ENCODE measurements around the gene ARHGAP24.
A peak's percentile ranks its signal among the peaks of the same experiment; 100 is the strongest.

ARHGAP24 gene

DNA sequence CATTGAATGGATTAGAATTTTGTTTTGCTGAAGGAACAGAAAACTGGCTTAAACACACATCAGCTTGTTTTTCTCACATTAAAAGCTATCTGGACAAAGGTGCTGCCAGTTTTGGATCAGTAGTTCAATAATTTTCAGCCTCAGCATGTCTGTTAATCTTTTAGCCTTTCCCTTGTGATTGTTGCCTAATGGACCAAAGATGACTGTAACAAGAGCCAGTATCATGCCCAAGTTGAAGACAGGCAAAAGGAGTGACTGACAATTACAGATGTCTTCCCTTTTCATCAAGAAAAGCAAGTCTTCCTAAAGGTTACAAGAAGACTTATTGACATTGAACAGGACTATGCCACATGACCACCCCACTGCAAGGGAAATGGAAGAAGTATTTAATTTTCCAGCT, 465.2 kb downstream of the ARHGAP24 start:
- no peaks in the 10 kb centered on the region for H3K79me2 ChIP-seq (ENCODE audit: control insufficient read depth, insufficient read depth, low read length)
- H3K36me3 ChIP-seq (ENCODE audit: control insufficient read depth, insufficient read depth, low read length): no peaks in the 10 kb centered on the region
- H3K27me3 ChIP-seq (ENCODE audit: insufficient read depth, low read length, poor library complexity): no peaks in the 10 kb centered on the region
- no peak for DNase-seq
- no peak overlapping the region for H3K4me2 ChIP-seq (ENCODE audit: low read length)
- H4K5ac ChIP-seq (ENCODE audit: low read length): no peak overlapping the region
- H4K8ac ChIP-seq (ENCODE audit: low read depth, low read length): no peak overlapping the region
- H3K56ac ChIP-seq (ENCODE audit: low read length): no peak overlapping the region
- no peaks in the 10 kb centered on the region for H3K79me1 ChIP-seq (ENCODE audit: low read length)
- H3K4ac ChIP-seq (ENCODE audit: low read depth, low read length): no peak overlapping the region
- no peak overlapping the region for H3K27ac ChIP-seq (ENCODE audit: low read depth, low read length)
- no peak overlapping the region for H3K23ac ChIP-seq (ENCODE audit: low read length)
- no peaks in the 10 kb centered on the region for H3K4me1 ChIP-seq (ENCODE audit: control insufficient read depth, low read depth, low read length)
- no peak overlapping the region for H3K9ac ChIP-seq (ENCODE audit: low read length)
- H2BK15ac ChIP-seq (replicated peaks; ENCODE audit: low read depth): no peak overlapping the region
- no peak overlapping the region for H2AK5ac ChIP-seq (ENCODE audit: low read length)
- no peak overlapping the region for H3K18ac ChIP-seq (ENCODE audit: low read length)
- no peak overlapping the region for H2BK120ac ChIP-seq (ENCODE audit: low read depth, low read length)
- no peak overlapping the region for H3K4me3 ChIP-seq (ENCODE audit: low read length)
- no peak overlapping the region for H2BK5ac ChIP-seq (ENCODE audit: low read length)

DNA sequence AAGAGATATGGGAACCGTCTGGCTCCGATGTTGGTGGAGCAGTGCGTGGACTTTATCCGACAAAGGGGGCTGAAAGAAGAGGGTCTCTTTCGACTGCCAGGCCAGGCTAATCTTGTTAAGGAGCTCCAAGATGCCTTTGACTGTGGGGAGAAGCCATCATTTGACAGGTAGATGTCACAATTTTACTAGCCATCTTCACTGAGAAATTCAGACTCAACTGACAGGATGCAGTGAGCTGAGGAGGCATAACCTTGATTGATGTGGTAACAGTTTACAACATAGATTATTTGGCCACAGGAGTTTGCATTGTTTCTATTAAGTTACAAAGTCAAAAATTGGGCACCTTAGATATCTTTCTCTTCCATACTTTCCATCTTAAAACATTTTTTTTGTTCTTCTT, 467.2 kb downstream of the ARHGAP24 start:
- no peak overlapping the region for H3K27ac ChIP-seq (ENCODE audit: low read depth, low read length)
- no peak for DNase-seq
- no peak overlapping the region for H3K18ac ChIP-seq (ENCODE audit: low read length)
- no peaks in the 10 kb centered on the region for H3K27me3 ChIP-seq (ENCODE audit: insufficient read depth, low read length, poor library complexity)
- H4K5ac ChIP-seq (ENCODE audit: low read length): no peak overlapping the region
- no peak overlapping the region for H3K23ac ChIP-seq (ENCODE audit: low read length)
- no peak overlapping the region for H3K56ac ChIP-seq (ENCODE audit: low read length)
- H3K9ac ChIP-seq (ENCODE audit: low read length): no peak overlapping the region
- WGBS (ENCODE audit: extremely low coverage, insufficient coverage, low lambda C conversion rate): no CpG with 5 or more reads among the region's 5 CpGs
- no peaks in the 10 kb centered on the region for H3K79me2 ChIP-seq (ENCODE audit: control insufficient read depth, insufficient read depth, low read length)
- no peak overlapping the region for H3K4me3 ChIP-seq (ENCODE audit: low read length)
- no peak overlapping the region for H4K8ac ChIP-seq (ENCODE audit: low read depth, low read length)
- no peaks in the 10 kb centered on the region for H3K36me3 ChIP-seq (ENCODE audit: control insufficient read depth, insufficient read depth, low read length)
- no peaks in the 10 kb centered on the region for H3K4me1 ChIP-seq (ENCODE audit: control insufficient read depth, low read depth, low read length)
- H3K79me1 ChIP-seq (ENCODE audit: low read length): no peaks in the 10 kb centered on the region
- no peak overlapping the region for H3K4me2 ChIP-seq (ENCODE audit: low read length)
- no peak overlapping the region for H2AK5ac ChIP-seq (ENCODE audit: low read length)
- no peak overlapping the region for H2BK15ac ChIP-seq (replicated peaks; ENCODE audit: low read depth)
- H2BK5ac ChIP-seq (ENCODE audit: low read length): no peak overlapping the region
- no peak overlapping the region for H3K4ac ChIP-seq (ENCODE audit: low read depth, low read length)
- H2BK120ac ChIP-seq (ENCODE audit: low read depth, low read length): no peak overlapping the region

- H3K4me2 ChIP-seq (ENCODE audit: low read length): no peak overlapping the region
- no peak overlapping the region for H3K23ac ChIP-seq (ENCODE audit: low read length)
- H3K36me3 ChIP-seq (ENCODE audit: control insufficient read depth, insufficient read depth, low read length): no peaks in the 10 kb centered on the region
- no peak overlapping the region for H3K4ac ChIP-seq (ENCODE audit: low read depth, low read length)
- no peak overlapping the region for H3K27ac ChIP-seq (ENCODE audit: low read depth, low read length)
- H3K4me1 ChIP-seq (ENCODE audit: control insufficient read depth, low read depth, low read length): no peaks in the 10 kb centered on the region
- no peak overlapping the region for H3K56ac ChIP-seq (ENCODE audit: low read length)
- H4K8ac ChIP-seq (ENCODE audit: low read depth, low read length): no peak overlapping the region
- H3K18ac ChIP-seq (ENCODE audit: low read length): no peak overlapping the region
- no peak overlapping the region for H3K9ac ChIP-seq (ENCODE audit: low read length)
- no peak for DNase-seq
- no peak overlapping the region for H3K4me3 ChIP-seq (ENCODE audit: low read length)
- no peak overlapping the region for H2BK120ac ChIP-seq (ENCODE audit: low read depth, low read length)
- H2BK5ac ChIP-seq (ENCODE audit: low read length): no peak overlapping the region
- H3K27me3 ChIP-seq (ENCODE audit: insufficient read depth, low read length, poor library complexity): no peaks in the 10 kb centered on the region
- H3K79me2 ChIP-seq (ENCODE audit: control insufficient read depth, insufficient read depth, low read length): no peaks in the 10 kb centered on the region
- H2AK5ac ChIP-seq (ENCODE audit: low read length): no peak overlapping the region
- H4K5ac ChIP-seq (ENCODE audit: low read length): no peak overlapping the region
- H2BK15ac ChIP-seq (replicated peaks; ENCODE audit: low read depth): no peak overlapping the region
- no peaks in the 10 kb centered on the region for H3K79me1 ChIP-seq (ENCODE audit: low read length)
Measured at GRCh38 chr4:85946821-85947220, 471.9 kb downstream of the ARHGAP24 start.

GRCh38 chr4:85951099-85951498, 476.1 kb downstream of the ARHGAP24 start:
- no peak overlapping the region for H3K23ac ChIP-seq (ENCODE audit: low read length)
- H2BK5ac ChIP-seq (ENCODE audit: low read length): no peak overlapping the region
- no peak overlapping the region for H3K9ac ChIP-seq (ENCODE audit: low read length)
- H3K18ac ChIP-seq (ENCODE audit: low read length): no peak overlapping the region
- H3K56ac ChIP-seq (ENCODE audit: low read length): no peak overlapping the region
- no peaks in the 10 kb centered on the region for H3K79me1 ChIP-seq (ENCODE audit: low read length)
- no peak overlapping the region for H3K27ac ChIP-seq (ENCODE audit: low read depth, low read length)
- DNase-seq: no peak
- no peak overlapping the region for H2AK5ac ChIP-seq (ENCODE audit: low read length)
- no peak overlapping the region for H3K4me3 ChIP-seq (ENCODE audit: low read length)
- H3K4me2 ChIP-seq (ENCODE audit: low read length): no peak overlapping the region
- no peaks in the 10 kb centered on the region for H3K36me3 ChIP-seq (ENCODE audit: control insufficient read depth, insufficient read depth, low read length)
- WGBS (ENCODE audit: extremely low coverage, insufficient coverage, low lambda C conversion rate): no CpG with 5 or more reads among the region's 3 CpGs
- no peak overlapping the region for H4K8ac ChIP-seq (ENCODE audit: low read depth, low read length)
- H3K4ac ChIP-seq (ENCODE audit: low read depth, low read length): no peak overlapping the region
- no peak overlapping the region for H2BK120ac ChIP-seq (ENCODE audit: low read depth, low read length)
- H4K5ac ChIP-seq (ENCODE audit: low read length): no peak overlapping the region
- no peaks in the 10 kb centered on the region for H3K79me2 ChIP-seq (ENCODE audit: control insufficient read depth, insufficient read depth, low read length)
- H2BK15ac ChIP-seq (replicated peaks; ENCODE audit: low read depth): no peak overlapping the region
- H3K4me1 ChIP-seq (ENCODE audit: control insufficient read depth, low read depth, low read length): no peaks in the 10 kb centered on the region
- H3K27me3 ChIP-seq (ENCODE audit: insufficient read depth, low read length, poor library complexity): no peaks in the 10 kb centered on the region

GRCh38 chr4:85952528-85952927, 477.6 kb downstream of the ARHGAP24 start:
- H2BK15ac ChIP-seq (replicated peaks; ENCODE audit: low read depth): no peak overlapping the region
- no peak overlapping the region for H4K5ac ChIP-seq (ENCODE audit: low read length)
- DNase-seq: no peak
- H3K4me2 ChIP-seq (ENCODE audit: low read length): no peak overlapping the region
- H3K27me3 ChIP-seq (ENCODE audit: insufficient read depth, low read length, poor library complexity): no peaks in the 10 kb centered on the region
- H3K18ac ChIP-seq (ENCODE audit: low read length): no peak overlapping the region
- H3K56ac ChIP-seq (ENCODE audit: low read length): no peak overlapping the region
- no peak overlapping the region for H3K4ac ChIP-seq (ENCODE audit: low read depth, low read length)
- H3K4me1 ChIP-seq (ENCODE audit: control insufficient read depth, low read depth, low read length): no peaks in the 10 kb centered on the region
- no peak overlapping the region for H3K27ac ChIP-seq (ENCODE audit: low read depth, low read length)
- no peak overlapping the region for H3K23ac ChIP-seq (ENCODE audit: low read length)
- no peak overlapping the region for H3K4me3 ChIP-seq (ENCODE audit: low read length)
- no peaks in the 10 kb centered on the region for H3K79me1 ChIP-seq (ENCODE audit: low read length)
- H2BK5ac ChIP-seq (ENCODE audit: low read length): no peak overlapping the region
- no CpG with 5 or more reads among the region's 3 CpGs for WGBS (ENCODE audit: extremely low coverage, insufficient coverage, low lambda C conversion rate)
- H2AK5ac ChIP-seq (ENCODE audit: low read length): no peak overlapping the region
- no peak overlapping the region for H4K8ac ChIP-seq (ENCODE audit: low read depth, low read length)
- H3K36me3 ChIP-seq (ENCODE audit: control insufficient read depth, insufficient read depth, low read length): no peaks in the 10 kb centered on the region
- H3K79me2 ChIP-seq (ENCODE audit: control insufficient read depth, insufficient read depth, low read length): no peaks in the 10 kb centered on the region
- no peak overlapping the region for H3K9ac ChIP-seq (ENCODE audit: low read length)
- no peak overlapping the region for H2BK120ac ChIP-seq (ENCODE audit: low read depth, low read length)

DNA sequence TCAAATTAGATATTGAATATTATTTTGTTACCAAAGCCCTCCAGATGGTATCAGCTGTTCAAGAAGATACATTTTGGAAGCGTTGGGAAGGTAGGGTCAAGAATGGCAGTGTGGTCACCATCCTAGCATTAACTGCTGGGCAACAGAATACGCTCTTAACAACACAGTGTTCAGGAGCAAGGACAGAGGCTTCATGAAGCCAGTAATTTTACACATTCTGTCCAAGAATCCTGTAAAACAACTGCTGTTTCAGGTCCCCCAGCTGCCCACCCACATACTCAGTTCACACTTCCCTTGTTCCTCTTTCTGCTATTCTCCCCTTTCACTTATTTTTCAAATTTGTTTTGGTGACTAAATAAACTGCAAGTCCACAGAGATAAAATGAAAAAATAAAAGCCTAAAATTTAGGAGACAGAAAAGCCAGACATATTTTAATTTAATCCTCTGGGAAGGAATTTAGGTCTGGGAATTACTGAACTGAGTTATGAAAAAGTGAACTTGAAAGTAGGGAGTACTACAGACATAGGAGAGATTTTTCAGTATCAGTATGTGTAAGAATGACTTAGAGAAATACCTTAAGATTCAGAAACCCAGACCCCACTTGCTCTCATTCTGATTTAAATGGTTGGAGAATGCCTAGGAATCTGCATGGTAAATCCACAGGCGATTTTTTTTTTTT, 478.2 kb downstream of the ARHGAP24 start:
- H2BK120ac ChIP-seq (ENCODE audit: low read depth, low read length): no peak overlapping the region
- no peak overlapping the region for H2BK5ac ChIP-seq (ENCODE audit: low read length)
- H3K36me3 ChIP-seq (ENCODE audit: control insufficient read depth, insufficient read depth, low read length): no peaks in the 10 kb centered on the region
- no peak overlapping the region for H3K23ac ChIP-seq (ENCODE audit: low read length)
- no CpG with 5 or more reads among the region's 3 CpGs for WGBS (ENCODE audit: extremely low coverage, insufficient coverage, low lambda C conversion rate)
- no peak overlapping the region for H3K56ac ChIP-seq (ENCODE audit: low read length)
- no peaks in the 10 kb centered on the region for H3K4me1 ChIP-seq (ENCODE audit: control insufficient read depth, low read depth, low read length)
- no peak overlapping the region for H3K9ac ChIP-seq (ENCODE audit: low read length)
- H3K4me2 ChIP-seq (ENCODE audit: low read length): no peak overlapping the region
- no peaks in the 10 kb centered on the region for H3K79me2 ChIP-seq (ENCODE audit: control insufficient read depth, insufficient read depth, low read length)
- peak; percentile 34 for DNase-seq
- no peak overlapping the region for H4K8ac ChIP-seq (ENCODE audit: low read depth, low read length)
- no peak overlapping the region for H2BK15ac ChIP-seq (replicated peaks; ENCODE audit: low read depth)
- H3K18ac ChIP-seq (ENCODE audit: low read length): peak overlapping the region; percentile 23
- no peak overlapping the region for H3K27ac ChIP-seq (ENCODE audit: low read depth, low read length)
- H3K27me3 ChIP-seq (ENCODE audit: insufficient read depth, low read length, poor library complexity): no peaks in the 10 kb centered on the region
- H3K4me3 ChIP-seq (ENCODE audit: low read length): no peak overlapping the region
- no peak overlapping the region for H4K5ac ChIP-seq (ENCODE audit: low read length)
- no peak overlapping the region for H3K4ac ChIP-seq (ENCODE audit: low read depth, low read length)
- no peaks in the 10 kb centered on the region for H3K79me1 ChIP-seq (ENCODE audit: low read length)
- no peak overlapping the region for H2AK5ac ChIP-seq (ENCODE audit: low read length)

All from mesendoderm (in vitro differentiated cells).